ENCODE measurements around the gene KREMEN2. TPM values are rescaled to one million over a fixed set of nuclear protein-coding genes. Genes with fewer than 3 reads are reported as not detected.

KREMEN2 gene
- total and polyA plus RNA-seq, 9 of the 15 experiments (the other 6 are each of a cell fraction or from before 2014, with no cell fraction given), result 0.04 to 7.7 (median 1.5) TPM; not detected in 1

- TF ChIP-seq SAP30 (IDR thresholded peaks at IDR 0.05; ENCODE audit: borderline replicate concordance, insufficient read depth, low read depth, low read length, poor library complexity, severe bottlenecking), result peak; percentile 20
- no peak for TF ChIP-seq ZNF668 (CRISPR knock-in tag; IDR thresholded peaks at IDR 0.05)
- 0 out of 2 replicates have a peak, but pooled peaks have one; percentile 9 for TF ChIP-seq GATAD2A (IDR thresholded peaks at IDR 0.05)
- no peak for TF ChIP-seq PRPF4 (IDR thresholded peaks at IDR 0.05; ENCODE audit: insufficient read depth, low read depth, low read length, poor library complexity, severe bottlenecking)
- peak; percentile 90 to 97 for TF ChIP-seq MAZ (CRISPR knock-in tag; conservative IDR thresholded peaks at IDR 0.05 in 1 of 2, IDR thresholded peaks at IDR 0.05 in 1 of 2)
- peak; percentile 45; the same call in 1 of the 2 replicates for TF ChIP-seq GABPB1 (CRISPR knock-in tag; IDR thresholded peaks at IDR 0.05)
- TF ChIP-seq PHF8 (IDR thresholded peaks at IDR 0.05; ENCODE audit: borderline replicate concordance, low read length), result peak; percentile 19; the same call in 1 of the 2 replicates
- TF ChIP-seq MXI1 (IDR thresholded peaks at IDR 0.05; ENCODE audit: low read depth, low read length), result no peak
- peak; percentile 72; the same call in 1 of the 2 replicates for TF ChIP-seq LCOR (CRISPR knock-in tag; IDR thresholded peaks at IDR 0.05)
- no peak for TF ChIP-seq ZNF232 (CRISPR knock-in tag; IDR thresholded peaks at IDR 0.05)
- 0 out of 2 replicates have a peak, but pooled peaks have one; percentile 21 for TF ChIP-seq CAMTA2 (CRISPR knock-in tag; conservative IDR thresholded peaks at IDR 0.05)
- no peak for TF ChIP-seq RBM14 (IDR thresholded peaks at IDR 0.05; ENCODE audit: borderline replicate concordance, insufficient read depth, low read depth, low read length)
- peak; percentile 62; the same call in 1 of the 2 replicates for TF ChIP-seq SP1 (CRISPR knock-in tag; IDR thresholded peaks at IDR 0.05)
- TF ChIP-seq BRCA1 (IDR thresholded peaks at IDR 0.05), result no peak
- TF ChIP-seq BRCA1 (CRISPR knock-in tag; IDR thresholded peaks at IDR 0.05), result no peak
- TF ChIP-seq POLR2G (IDR thresholded peaks at IDR 0.05; ENCODE audit: low read depth, low read length), result peak; percentile 85
- TF ChIP-seq TRIM28 (IDR thresholded peaks at IDR 0.05), result no peak
- no peak for TF ChIP-seq ZNF561 (CRISPR knock-in tag; conservative IDR thresholded peaks at IDR 0.05)
- TF ChIP-seq, protein P1, sequence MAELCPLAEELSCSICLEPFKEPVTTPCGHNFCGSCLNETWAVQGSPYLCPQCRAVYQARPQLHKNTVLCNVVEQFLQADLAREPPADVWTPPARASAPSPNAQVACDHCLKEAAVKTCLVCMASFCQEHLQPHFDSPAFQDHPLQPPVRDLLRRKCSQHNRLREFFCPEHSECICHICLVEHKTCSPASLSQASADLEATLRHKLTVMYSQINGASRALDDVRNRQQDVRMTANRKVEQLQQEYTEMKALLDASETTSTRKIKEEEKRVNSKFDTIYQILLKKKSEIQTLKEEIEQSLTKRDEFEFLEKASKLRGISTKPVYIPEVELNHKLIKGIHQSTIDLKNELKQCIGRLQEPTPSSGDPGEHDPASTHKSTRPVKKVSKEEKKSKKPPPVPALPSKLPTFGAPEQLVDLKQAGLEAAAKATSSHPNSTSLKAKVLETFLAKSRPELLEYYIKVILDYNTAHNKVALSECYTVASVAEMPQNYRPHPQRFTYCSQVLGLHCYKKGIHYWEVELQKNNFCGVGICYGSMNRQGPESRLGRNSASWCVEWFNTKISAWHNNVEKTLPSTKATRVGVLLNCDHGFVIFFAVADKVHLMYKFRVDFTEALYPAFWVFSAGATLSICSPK (IDR thresholded peaks at IDR 0.05; ENCODE audit: borderline replicate concordance), result no peak
- no peak for TF ChIP-seq HDAC2 (IDR thresholded peaks at IDR 0.05)
- TF ChIP-seq FIP1L1 (IDR thresholded peaks at IDR 0.05; ENCODE audit: low read depth, low read length, poor library complexity, severe bottlenecking), result peak; percentile 91
- no peak for TF ChIP-seq TCFL5 (CRISPR knock-in tag; conservative IDR thresholded peaks at IDR 0.05)
- TF ChIP-seq TCF7L2 (IDR thresholded peaks at IDR 0.05; ENCODE audit: low read depth, low read length), result no peak
- no peak for TF ChIP-seq ZFP30 (CRISPR knock-in tag; IDR thresholded peaks at IDR 0.05; ENCODE audit: borderline replicate concordance)
- TF ChIP-seq SRF (CRISPR knock-in tag; IDR thresholded peaks at IDR 0.05), result peak in 1 of 2 experiments; percentile 55; a peak in 1 of 4 replicates
Measured at GRCh38 chr16:2969545-2970521, 5.8 kb downstream of the KREMEN2 start (continued).

Data from K562 (cell line).